GM12872 (cell line): ENCODE results near the gene PKNOX2.

ENCODE experiments used
- TF ChIP-seq, protein P1 (sequence below): IDR thresholded peaks from 3 replicates; pipeline ENCODE4 v1.5.1; 2011; ENCODE audit warnings: low read depth, mild to moderate bottlenecking, low read length, moderate library complexity; ENCODE audit not compliant: insufficient read depth

The PKNOX2 gene, protein sequence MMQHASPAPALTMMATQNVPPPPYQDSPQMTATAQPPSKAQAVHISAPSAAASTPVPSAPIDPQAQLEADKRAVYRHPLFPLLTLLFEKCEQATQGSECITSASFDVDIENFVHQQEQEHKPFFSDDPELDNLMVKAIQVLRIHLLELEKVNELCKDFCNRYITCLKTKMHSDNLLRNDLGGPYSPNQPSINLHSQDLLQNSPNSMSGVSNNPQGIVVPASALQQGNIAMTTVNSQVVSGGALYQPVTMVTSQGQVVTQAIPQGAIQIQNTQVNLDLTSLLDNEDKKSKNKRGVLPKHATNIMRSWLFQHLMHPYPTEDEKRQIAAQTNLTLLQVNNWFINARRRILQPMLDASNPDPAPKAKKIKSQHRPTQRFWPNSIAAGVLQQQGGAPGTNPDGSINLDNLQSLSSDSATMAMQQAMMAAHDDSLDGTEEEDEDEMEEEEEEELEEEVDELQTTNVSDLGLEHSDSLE

DNA sequence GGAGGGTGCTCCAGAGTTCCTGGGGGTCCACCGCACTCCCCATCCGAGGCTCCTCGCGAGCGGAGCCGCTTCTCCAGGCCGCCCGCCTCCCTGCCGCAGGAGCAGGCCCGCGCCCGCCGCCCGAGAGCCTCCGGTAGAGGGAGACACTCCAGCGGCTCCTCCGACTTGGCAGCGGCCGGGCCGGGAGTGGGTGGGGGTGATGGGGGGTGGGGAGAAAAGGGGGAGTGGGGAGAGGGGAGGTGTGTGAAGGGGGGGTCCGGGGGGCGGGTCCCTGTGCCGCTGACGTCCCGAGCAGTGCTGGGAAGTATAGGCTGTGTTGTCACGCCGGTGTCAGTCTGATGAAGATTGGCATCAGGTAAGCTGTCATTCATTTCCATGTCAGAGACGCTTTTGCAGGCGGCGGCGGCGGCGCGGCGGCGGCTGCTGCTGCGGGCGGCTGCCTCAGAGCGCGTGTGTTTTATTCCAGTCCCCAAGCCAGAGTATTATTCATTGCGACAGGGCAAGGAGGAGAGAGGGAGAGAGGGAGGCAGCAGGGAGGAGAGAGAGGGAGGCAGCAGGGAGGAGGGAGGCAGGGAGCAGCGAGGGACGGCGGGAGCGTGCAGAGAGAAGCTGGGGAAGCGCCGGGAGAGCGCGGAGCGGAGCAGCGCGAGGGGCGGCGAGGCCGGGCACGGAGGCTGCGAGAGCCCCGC is at the start of gene PKNOX2:
Gene PKNOX2, plus strand, starts transcription at position 330 of the 689 bp plus-strand sequence. CDS start 186,555 bp downstream, outside the sequence.
- TF ChIP-seq, protein P1, sequence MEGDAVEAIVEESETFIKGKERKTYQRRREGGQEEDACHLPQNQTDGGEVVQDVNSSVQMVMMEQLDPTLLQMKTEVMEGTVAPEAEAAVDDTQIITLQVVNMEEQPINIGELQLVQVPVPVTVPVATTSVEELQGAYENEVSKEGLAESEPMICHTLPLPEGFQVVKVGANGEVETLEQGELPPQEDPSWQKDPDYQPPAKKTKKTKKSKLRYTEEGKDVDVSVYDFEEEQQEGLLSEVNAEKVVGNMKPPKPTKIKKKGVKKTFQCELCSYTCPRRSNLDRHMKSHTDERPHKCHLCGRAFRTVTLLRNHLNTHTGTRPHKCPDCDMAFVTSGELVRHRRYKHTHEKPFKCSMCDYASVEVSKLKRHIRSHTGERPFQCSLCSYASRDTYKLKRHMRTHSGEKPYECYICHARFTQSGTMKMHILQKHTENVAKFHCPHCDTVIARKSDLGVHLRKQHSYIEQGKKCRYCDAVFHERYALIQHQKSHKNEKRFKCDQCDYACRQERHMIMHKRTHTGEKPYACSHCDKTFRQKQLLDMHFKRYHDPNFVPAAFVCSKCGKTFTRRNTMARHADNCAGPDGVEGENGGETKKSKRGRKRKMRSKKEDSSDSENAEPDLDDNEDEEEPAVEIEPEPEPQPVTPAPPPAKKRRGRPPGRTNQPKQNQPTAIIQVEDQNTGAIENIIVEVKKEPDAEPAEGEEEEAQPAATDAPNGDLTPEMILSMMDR = peak; percentile 27; the same call in 1 of the 3 replicates

DNA sequence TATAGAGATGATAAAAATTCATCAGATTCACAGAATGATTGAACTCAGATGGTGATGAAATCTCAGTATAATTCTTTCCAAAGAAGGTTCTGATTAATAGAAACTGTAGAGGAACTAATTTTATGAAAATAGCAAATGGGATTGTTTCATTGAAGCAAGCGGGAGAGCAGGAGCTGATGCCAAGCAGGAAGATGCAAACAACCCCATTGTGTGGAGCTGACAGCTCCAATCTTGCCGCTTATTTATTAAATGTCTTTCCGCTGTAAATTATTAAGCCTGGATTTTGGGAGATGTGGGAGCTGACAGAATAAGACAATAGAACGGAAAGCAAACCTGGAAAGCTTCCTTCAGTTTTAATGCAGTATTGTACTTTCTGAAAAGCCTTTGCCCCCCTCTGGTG is 47.1 kb upstream of the PKNOX2 start:
- TF ChIP-seq, protein P1 = no peak

DNA sequence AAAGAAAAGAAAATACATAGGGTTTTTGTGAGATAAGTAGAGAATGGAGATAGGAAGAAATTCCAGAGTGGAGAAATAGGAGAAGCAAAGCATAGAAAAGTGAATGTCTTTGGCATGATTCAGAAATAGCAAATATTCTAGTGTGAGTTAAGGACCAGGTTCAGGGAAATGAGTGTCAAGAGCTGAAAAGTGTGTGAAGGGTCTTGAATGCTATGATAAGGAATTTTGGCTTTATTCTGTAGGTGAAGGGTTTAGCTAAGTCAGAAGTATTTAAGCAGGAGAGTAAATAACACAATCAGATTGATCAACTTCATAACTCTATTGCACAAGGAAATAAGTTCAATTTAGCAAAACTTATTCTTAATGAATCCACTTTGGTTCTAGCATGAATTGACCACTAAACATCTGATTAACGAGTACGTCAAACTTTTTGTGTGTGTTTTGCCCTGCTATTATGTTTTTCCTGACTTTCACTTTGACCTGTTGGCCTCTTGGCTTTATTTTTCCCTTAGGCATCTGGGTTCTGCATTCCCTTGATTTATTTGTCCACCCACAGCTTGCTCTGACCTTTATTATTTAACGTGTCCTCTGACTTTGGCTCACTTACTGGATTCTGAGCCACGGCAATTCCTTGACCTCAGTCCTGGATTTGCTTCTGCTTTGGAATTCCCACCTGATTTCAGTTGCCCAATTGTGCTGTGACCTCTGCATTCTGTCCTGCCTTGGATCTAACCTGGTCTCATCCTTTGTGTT is 41.2 kb upstream of the PKNOX2 start:
- TF ChIP-seq, protein P1 = no peak

DNA sequence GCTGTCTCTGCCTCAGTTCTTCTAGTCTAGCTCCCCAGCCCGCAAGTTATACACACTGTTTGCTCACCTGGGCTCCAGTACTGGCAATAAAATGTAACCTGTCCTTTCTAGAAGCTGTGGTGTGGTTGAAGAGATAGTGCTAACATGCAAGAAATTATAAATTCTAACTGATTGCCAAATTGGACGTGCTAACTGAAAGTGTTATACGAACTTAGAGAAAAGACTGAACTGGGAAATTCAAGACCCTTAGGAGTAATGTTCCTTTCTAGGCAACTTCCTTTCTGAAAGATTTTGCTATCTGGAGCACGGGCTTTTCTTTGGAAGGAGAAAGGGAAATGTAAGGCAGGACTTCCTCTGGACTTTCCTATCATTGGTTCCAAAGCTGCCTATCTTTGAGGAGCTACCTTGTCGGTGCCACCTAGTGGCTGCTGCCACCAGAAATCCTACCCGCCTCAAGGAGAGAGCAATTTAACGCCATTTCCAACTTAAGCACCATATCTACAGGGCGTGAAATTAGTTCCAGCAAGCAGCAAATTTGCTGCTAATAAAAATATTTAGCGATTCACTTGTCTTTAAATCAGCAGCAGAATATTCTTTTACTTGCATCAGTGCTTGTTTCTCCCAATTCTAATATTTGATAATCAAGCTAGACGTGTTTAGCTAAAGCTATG is 40.5 kb upstream of the PKNOX2 start:
- TF ChIP-seq, protein P1 = peak; percentile 67

DNA sequence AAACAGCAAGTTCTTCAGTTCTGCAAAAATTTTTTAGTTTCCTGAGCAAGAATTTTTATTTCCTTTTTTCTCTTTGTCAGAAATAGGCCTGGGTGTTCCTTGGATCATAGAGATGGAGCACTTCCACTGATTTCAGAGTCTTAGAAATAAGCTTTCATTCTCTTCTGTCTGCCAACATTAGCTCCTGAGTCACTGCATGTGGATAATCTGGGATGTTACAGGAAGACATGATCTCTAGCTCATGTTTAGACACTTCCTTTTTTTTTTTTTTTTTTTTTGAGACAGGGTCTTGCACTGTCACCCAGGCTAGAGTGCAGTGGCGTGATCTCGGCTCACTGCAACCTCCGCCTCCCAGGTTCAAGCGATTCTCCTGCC is 39.9 kb upstream of the PKNOX2 start:
- TF ChIP-seq, protein P1 = no peak

DNA sequence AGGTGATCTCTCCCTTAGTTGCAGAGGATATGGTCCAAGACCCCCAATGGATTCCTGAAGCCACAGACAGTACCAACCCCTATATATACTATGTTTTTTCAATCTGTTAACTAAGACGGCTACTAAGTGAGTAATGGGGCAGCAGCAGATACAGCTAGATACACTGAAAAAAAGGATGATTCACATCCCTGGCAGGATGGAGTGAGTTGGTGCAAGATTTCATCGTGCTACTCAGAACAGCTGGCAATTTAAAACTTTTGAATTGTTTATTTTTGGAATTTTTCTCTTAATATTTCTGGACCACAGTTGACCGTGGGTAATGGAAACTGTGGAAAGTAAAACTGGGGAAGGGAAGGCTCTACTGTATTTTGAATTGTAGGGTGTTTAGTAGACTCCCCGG is 36.1 kb upstream of the PKNOX2 start:
- TF ChIP-seq, protein P1 = no peak
